Measurements from ENCODE around the gene HNRNPF.
"Not testable (repeated sequence)": the region's sequence is repeated elsewhere in the genome, so short reads cannot be mapped to it uniquely, and the experiment has no call there.

HNRNPF gene

DNA sequence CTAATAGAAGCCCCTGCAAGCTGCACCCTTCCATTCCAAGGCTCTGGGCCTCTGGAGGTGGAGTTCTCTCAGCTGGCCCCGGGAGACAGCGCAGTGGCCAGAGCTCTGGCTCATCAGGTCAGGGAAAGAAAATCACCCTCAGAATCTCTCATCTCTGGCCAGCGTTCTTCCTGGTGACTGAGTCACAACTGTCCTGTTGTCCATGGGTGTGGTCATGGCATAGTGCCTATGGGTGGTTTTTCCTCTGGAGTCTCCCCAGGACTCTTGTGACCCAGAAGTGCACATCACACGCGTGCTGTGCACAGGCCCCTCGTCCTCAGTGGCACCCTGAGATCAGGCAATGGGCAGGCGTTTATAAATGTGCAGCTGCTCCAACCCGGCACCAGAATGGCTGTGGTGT, 64.9 kb downstream of the HNRNPF start:
- DNase-seq: no peak

- DNase-seq: no peak
These were observed 65.9 kb downstream of the HNRNPF start for GRCh38 chr10:43343126-43343525.

GRCh38 chr10:43342279-43343125, 66.5 kb downstream of the HNRNPF start:
- DNase-seq: no peak

- DNase-seq: no peak
These were observed 67.5 kb downstream of the HNRNPF start for GRCh38 chr10:43341450-43341849.

GRCh38 chr10:43340619-43341018, 68.4 kb downstream of the HNRNPF start:
- no peak for DNase-seq

DNA sequence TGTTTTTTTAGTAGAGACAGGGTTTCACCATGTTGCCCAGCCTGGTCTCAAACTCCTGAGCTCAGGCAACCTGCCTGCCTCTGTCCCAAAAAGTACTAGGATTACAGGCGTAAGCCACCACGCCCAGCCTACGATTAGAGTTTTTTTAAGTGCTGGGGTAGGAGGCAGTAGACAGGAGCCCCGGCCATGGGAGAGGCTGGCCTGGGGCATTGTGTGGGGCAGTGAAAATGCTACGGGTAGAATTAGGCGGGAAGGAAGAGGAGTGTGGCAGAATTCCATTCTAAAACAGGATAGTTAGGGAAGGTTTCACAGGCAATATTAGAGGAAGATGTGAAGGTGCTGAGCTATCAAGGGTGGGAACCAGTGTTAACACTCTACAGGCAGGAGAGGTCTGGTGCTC, 68.9 kb downstream of the HNRNPF start:
- DNase-seq: no peak

DNA sequence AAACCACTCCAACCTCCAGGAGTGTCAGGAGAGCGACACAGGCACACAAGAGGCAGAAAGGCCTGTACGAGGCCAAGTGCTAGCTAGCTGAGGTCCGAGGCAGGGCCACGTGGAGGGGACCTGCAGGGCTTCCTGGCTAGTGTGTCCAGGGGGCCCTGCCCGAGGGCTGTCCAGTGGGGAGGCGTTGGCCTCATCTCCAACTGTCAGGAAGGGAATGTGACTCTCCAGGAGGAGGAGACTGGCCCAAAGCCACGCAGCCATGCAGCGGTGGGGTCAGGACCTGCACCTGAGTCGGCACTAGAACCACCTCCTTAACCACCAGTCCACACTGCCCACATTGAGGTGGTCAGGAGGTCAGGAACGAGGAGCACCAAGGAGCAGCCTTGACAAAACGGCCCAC, 69.8 kb downstream of the HNRNPF start:
- no peak for DNase-seq

DNA sequence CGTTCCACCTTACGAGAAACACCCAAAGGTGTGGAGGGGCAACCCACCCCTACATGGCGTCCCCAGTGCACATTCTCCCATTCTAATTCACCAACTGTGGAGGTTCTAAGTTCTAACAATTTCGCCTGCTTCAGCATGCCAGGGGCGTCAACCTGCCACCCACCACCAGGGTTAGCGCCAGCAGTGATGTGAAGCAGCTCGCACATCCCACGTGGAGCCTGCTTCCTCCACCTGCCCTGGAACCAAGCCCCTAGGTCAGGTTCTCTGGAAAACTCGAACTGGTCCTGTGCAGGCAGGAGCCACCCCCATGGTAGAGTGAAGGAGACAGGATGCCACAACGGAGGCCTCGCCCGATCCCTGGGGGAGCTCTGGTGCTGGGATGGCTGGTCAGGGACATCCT, 70.9 kb downstream of the HNRNPF start:
- no peak for DNase-seq

- DNase-seq: not testable (repeated sequence)
These were observed 71.5 kb downstream of the HNRNPF start for GRCh38 chr10:43337536-43337935.

DNA sequence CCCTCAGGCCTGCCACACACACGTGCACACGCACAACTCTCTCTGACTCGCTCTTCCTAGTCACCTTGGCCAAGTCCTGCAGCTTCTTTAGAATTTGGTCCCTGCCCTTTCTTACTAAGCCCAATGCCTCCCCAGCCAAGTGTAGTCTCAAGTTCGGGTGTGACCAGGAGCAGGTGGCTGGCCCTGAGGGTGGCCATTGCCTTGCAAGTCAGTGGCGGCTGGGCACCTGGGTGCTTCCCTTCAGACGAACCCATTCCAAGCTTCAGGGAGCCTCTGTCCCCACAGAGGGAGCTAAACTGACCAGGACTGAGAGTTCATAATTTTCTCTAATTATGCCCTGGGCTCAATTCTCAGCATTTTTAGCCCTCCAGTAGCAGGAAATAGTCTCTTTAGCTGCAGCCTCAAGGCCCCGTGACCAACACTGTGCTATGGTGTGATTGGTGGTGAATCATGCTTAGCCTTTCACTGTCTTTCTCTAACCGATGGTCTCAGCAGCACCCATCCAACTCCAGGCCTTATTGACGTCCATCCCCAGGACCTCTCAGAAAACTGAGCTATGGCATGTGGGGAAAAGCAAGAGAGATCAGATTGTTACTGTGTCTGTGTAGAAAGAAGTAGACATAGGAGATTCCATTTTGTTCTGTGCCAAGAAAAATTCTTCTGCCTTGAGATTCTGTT, 72.2 kb downstream of the HNRNPF start:
- no peak for DNase-seq

GRCh38 chr10:43336061-43336460, 72.9 kb downstream of the HNRNPF start:
- DNase-seq: no peak

Measured in inflammatory macrophage (primary cell).